Stimulated activated CD4-positive, alpha-beta T cell treated with anti-CD3 and anti-CD28 coated beads, Interleukin-1b, Interleukin-23, amount 100 ng/mL, for 4 hours (primary cell): Measurements from ENCODE around the gene TACC2.
A peak's percentile ranks its signal among the peaks of the same experiment; 100 is the strongest.

Experiments used
- DNase-seq, 2 donors: peaks; one replicate each; pipeline ENCODE4 v3.0.0-alpha.2; 2020; ENCODE audit warnings: low read depth in 2 of 2

TACC2 gene

GRCh38 chr10:122123186-122123585 is 134.2 kb downstream of the TACC2 start:
- DNase-seq = no peak

GRCh38 chr10:122124342-122124741 is 135.4 kb downstream of the TACC2 start:
- no peak for DNase-seq

- DNase-seq = no peak
Measured at GRCh38 chr10:122124808-122125207, 135.8 kb downstream of the TACC2 start.

- no peak for DNase-seq
Measured at GRCh38 chr10:122126763-122127659, 138.0 kb downstream of the TACC2 start.

- DNase-seq = no peak
Measured at GRCh38 chr10:122127943-122128342, 139.0 kb downstream of the TACC2 start.

GRCh38 chr10:122128357-122128756 is 139.4 kb downstream of the TACC2 start:
- no peak for DNase-seq

GRCh38 chr10:122130474-122131110 is 141.6 kb downstream of the TACC2 start:
- DNase-seq = no peak

- no peak for DNase-seq
Measured at GRCh38 chr10:122132331-122132755, 143.4 kb downstream of the TACC2 start.

GRCh38 chr10:122132882-122133565 is 144.1 kb downstream of the TACC2 start:
- no peak for DNase-seq

- DNase-seq = no peak
Measured at GRCh38 chr10:122135251-122136025, 146.5 kb downstream of the TACC2 start.

- no peak for DNase-seq
Measured at GRCh38 chr10:122138831-122139625, 150.1 kb downstream of the TACC2 start.

- DNase-seq = no peak
Measured at GRCh38 chr10:122139627-122140170, 150.7 kb downstream of the TACC2 start.

GRCh38 chr10:122140461-122140902 is 151.5 kb downstream of the TACC2 start:
- no peak for DNase-seq

- DNase-seq = no peak
Measured at GRCh38 chr10:122140941-122141623, 152.1 kb downstream of the TACC2 start.

- DNase-seq = no peak
Measured at GRCh38 chr10:122141821-122142640, 153.1 kb downstream of the TACC2 start.

- peak; percentile 10 to 31 for DNase-seq
Measured at GRCh38 chr10:122142641-122143237, 153.8 kb downstream of the TACC2 start.

GRCh38 chr10:122143238-122143841 is 154.4 kb downstream of the TACC2 start:
- DNase-seq = no peak

- no peak for DNase-seq
Measured at GRCh38 chr10:122144199-122144598, 155.2 kb downstream of the TACC2 start.
